Measurements from ENCODE around the gene CSNK1D. TPM values are rescaled to one million over a fixed set of nuclear protein-coding genes. Genes with fewer than 3 reads are reported as not detected.

CSNK1D gene
- total RNA-seq, 4 donors from 2014 or later: 24.6 to 102 (median 57.1) TPM

DNA sequence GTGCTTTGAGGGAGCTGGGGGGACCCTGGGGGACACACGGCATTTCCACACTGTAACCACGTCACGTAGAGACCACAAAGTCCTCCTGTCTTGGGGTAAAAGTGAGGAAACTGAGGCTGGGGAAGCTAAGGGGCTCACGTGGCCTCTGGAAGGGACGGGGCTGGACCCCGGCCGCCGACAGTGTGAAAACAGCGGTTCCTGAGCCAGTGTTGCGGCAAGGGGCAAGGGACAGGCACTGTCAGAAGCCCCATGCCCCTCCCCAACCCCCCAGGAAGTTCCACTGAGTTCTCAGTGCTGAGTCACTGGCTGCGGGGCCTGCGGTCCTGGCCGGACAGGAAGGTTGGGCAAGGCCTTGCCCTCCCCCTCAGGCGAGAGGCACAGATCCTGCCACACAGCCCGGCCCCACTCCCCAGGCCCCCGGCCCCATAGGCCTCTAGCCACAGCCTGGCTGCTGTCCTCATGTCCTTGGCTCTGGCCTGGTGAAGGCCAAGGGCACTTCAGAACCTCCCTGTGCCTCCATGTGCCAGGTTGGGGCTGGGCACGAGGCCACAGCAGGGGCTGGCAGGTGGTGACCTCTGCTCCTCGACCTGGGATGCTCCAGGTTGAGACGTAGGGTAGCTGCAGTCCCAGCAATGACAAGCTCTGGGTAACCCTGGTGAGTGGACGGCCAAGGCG is 55.8 kb downstream of the CSNK1D start:
- intact Hi-C loops (cut with DNase I): no loop called here
- TF ChIP-seq, protein P1, sequence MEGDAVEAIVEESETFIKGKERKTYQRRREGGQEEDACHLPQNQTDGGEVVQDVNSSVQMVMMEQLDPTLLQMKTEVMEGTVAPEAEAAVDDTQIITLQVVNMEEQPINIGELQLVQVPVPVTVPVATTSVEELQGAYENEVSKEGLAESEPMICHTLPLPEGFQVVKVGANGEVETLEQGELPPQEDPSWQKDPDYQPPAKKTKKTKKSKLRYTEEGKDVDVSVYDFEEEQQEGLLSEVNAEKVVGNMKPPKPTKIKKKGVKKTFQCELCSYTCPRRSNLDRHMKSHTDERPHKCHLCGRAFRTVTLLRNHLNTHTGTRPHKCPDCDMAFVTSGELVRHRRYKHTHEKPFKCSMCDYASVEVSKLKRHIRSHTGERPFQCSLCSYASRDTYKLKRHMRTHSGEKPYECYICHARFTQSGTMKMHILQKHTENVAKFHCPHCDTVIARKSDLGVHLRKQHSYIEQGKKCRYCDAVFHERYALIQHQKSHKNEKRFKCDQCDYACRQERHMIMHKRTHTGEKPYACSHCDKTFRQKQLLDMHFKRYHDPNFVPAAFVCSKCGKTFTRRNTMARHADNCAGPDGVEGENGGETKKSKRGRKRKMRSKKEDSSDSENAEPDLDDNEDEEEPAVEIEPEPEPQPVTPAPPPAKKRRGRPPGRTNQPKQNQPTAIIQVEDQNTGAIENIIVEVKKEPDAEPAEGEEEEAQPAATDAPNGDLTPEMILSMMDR (IDR thresholded peaks at IDR 0.05): no peak
- TF ChIP-seq POLR2A (IDR thresholded peaks at IDR 0.05): peak in 1 of 4 donors; percentile 33
- 38 to 66% methylated on average over 8 to 10 of the region's 21 CpGs for WGBS, 2 donors
- Histone ChIP-seq H3K4me1 (peaks cover 32 to 48% (median 40%) of the 10 kb centered on the region in 3 donors), H3K9me3 (no peaks in the 10 kb centered on the region), H3K4me3 (no peak overlapping the region), H3K36me3 (no peaks in the 10 kb centered on the region), H3K27ac (peak overlapping the region; percentile 69 to 90 (median 80)), H3K27me3 (peaks cover 0 to 5% (median 0%) of the 10 kb centered on the region in 4 donors)
- DNase-seq: no peak

DNA sequence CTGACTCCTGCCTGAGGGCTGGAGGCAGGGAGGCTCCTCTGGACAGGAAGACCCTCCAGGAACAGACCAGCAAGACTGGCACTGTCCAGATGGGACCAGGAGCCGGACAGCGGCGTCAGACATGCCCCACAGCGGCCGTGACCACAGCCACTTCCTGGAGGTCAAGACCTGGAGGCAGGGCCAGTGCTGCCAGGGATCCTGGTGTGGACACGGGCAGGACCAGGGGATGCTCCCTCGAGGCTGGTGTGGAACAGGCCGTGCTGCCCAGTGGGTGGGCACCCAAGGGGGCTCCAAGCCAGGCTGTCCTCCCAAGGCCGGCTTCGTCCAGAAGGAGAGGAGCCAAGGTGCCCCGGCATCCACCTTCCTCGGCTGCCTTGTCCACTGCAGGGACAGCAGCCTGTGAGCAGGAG is 56.4 kb downstream of the CSNK1D start:
- Histone ChIP-seq H3K27ac (peak overlapping the region; percentile 69 to 90 (median 80)), H3K4me3 (no peak overlapping the region), H3K4me1 (peaks cover 32 to 53% (median 40%) of the 10 kb centered on the region in 3 donors), H3K36me3 (no peaks in the 10 kb centered on the region), H3K9me3 (no peaks in the 10 kb centered on the region), H3K27me3 (peaks cover 0 to 5% (median 0%) of the 10 kb centered on the region in 4 donors)
- intact Hi-C loops (cut with DNase I): no loop called here
- WGBS, 2 donors: no CpG with 5 or more reads among the region's 12 CpGs
- TF ChIP-seq, protein P1 (IDR thresholded peaks at IDR 0.05): no peak
- TF ChIP-seq POLR2A (IDR thresholded peaks at IDR 0.05): no peak
- DNase-seq: no peak

DNA sequence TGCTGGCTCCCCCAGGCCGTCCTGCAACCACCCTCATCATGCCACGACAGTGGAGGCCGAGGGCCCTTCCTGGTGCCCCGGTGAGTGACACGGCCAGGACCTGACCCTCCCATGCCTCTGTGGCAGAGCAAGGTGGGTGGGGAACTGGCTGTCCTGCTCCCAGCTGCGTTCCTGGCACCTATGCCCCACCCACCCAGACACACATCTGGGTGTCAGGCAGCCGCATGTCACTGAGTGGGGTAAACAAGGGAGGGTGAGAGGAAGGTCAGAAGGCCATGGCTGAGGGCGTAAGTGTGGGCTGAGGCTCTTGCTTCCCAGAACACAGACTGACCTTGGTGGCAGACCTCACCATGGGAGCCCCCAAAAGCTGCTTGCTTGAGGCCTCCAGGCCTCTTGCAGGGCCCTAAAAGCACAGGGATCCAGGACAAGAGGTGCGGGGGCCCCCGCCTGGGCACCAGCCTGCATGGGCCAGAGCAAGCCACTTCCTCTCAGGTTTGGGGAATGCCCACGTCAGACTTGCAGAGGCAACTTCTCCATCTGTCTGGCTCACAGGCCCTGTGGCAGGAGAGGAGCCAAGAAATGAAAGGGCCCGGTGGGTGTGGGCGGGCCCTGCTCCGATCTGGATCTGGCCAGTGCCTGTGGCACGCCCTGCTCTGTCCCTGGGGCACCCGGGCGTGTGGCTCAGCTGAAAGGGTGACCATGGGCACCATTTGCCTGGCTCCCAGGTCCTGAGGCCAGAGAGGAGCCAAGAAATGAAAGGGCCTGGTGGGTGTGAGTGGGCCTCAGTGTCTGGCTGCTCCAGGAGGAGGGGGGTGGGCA is 57.0 kb downstream of the CSNK1D start:
- Histone ChIP-seq H3K4me1 (peaks cover 37 to 60% (median 40%) of the 10 kb centered on the region in 3 donors), H3K27ac (peak overlapping the region; percentile 69 to 90 (median 80)), H3K27me3 (peaks cover 0 to 5% (median 0%) of the 10 kb centered on the region in 4 donors), H3K36me3 (no peaks in the 10 kb centered on the region), H3K9me3 (no peaks in the 10 kb centered on the region), H3K4me3 (no peak overlapping the region)
- TF ChIP-seq, protein P1 (IDR thresholded peaks at IDR 0.05): no peak
- peak in 1 of 4 donors; percentile 41 for TF ChIP-seq POLR2A (IDR thresholded peaks at IDR 0.05)
- intact Hi-C loops (cut with DNase I): no loop called here
- DNase-seq: no peak
- 0 to 19% methylated on average over 3 of the region's 17 CpGs for WGBS, 2 donors

DNA sequence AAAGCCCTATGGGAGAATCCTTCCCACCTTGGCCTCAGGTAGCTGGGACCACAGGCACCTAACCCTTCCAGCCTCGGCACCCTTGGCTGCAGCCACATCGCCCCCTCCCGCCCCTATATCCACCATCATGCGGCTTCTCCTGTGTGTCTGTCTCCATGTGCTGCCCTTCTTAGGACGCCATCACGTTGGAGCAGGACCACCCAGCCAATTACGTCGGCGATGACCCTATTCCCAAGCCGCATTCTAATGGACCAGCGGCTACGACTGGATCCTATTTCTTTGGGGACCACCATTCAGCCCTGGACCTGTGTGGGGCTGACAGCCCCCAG is 57.6 kb downstream of the CSNK1D start:
- intact Hi-C loops (cut with DNase I): no loop called here
- no peak for TF ChIP-seq POLR2A (IDR thresholded peaks at IDR 0.05)
- TF ChIP-seq, protein P1 (IDR thresholded peaks at IDR 0.05): no peak
- Histone ChIP-seq H3K4me1 (peaks cover 38 to 65% (median 40%) of the 10 kb centered on the region in 3 donors), H3K9me3 (no peaks in the 10 kb centered on the region), H3K27me3 (peaks cover 0 to 5% (median 0%) of the 10 kb centered on the region in 4 donors), H3K4me3 (no peak overlapping the region), H3K36me3 (no peaks in the 10 kb centered on the region), H3K27ac (peak overlapping the region; percentile 69 to 90 (median 80))
- WGBS, 2 donors: 66 to 78% methylated on average over 10 of the region's 12 CpGs
- DNase-seq: no peak
